Karpas-422 (cell line): Measurements from ENCODE around the gene CD164L2. TPM values are rescaled to one million over a fixed set of nuclear protein-coding genes. Genes with fewer than 3 reads are reported as not detected.

ENCODE experiments used
- DNase-seq: peaks from one replicate; pipeline ENCODE4 v3.0.0-alpha.2; 2015
- H2AFZ ChIP-seq: fragments of 200-600 bp; sonication (generic); 2 replicates; pipeline ENCODE4 v1.6.1; 2014; ENCODE audit warnings: antibody characterized with exemption, low read length, mixed read lengths
- H3K27ac ChIP-seq: fragments of 200-600 bp; sonication (generic); 2 replicates; pipeline ENCODE4 v1.5.1; 2014; ENCODE audit warnings: mild to moderate bottlenecking, low read length, moderate library complexity
- H3K27me3 ChIP-seq: fragments of 200-600 bp; sonication (generic); 2 replicates; pipeline ENCODE4 v1.6.1; 2014; ENCODE audit warnings: low read length, mixed read lengths
- H3K36me3 ChIP-seq: fragments of 200-600 bp; sonication (generic); 2 replicates; pipeline ENCODE4 v1.6.1; 2014; ENCODE audit warnings: low read length, mixed read lengths; ENCODE audit not compliant: insufficient read depth
- H3K4me1 ChIP-seq: fragments of 200-600 bp; sonication (generic); 2 replicates; pipeline ENCODE4 v1.6.1; 2014; ENCODE audit warnings: mild to moderate bottlenecking, low read length, mixed read lengths
- H3K4me2 ChIP-seq: fragments of 200-600 bp; sonication (generic); 2 replicates; pipeline ENCODE4 v1.6.1; 2014; ENCODE audit warnings: low read length, low read depth, mild to moderate bottlenecking; ENCODE audit not compliant: poor library complexity, severe bottlenecking
- H3K4me3 ChIP-seq: fragments of 200-600 bp; sonication (generic); 2 replicates; pipeline ENCODE4 v1.5.1; 2014; ENCODE audit warnings: mild to moderate bottlenecking, antibody characterized with exemption, low read length, mixed read lengths
- H3K79me2 ChIP-seq: fragments of 200-600 bp; sonication (generic); 2 replicates; pipeline ENCODE4 v1.6.1; 2014; ENCODE audit warnings: mild to moderate bottlenecking, low read length, mixed read lengths
- H3K9ac ChIP-seq: fragments of 200-600 bp; sonication (generic); 2 replicates; pipeline ENCODE4 v1.6.0; 2014; ENCODE audit warnings: low read length
- H3K9me2 ChIP-seq: fragments of 200-600 bp; sonication (generic), shearing (Covaris generic); replicated peaks from 2 replicates; pipeline ENCODE4 v1.6.0; 2014; ENCODE audit warnings: mild to moderate bottlenecking, low read length, moderate library complexity; ENCODE audit not compliant: insufficient read depth
- H3K9me3 ChIP-seq: fragments of 300-700, 200-600 bp; sonication (generic); 2 replicates; pipeline ENCODE4 v1.6.1; 2014; ENCODE audit warnings: low read length, mixed read lengths
- H4K20me1 ChIP-seq: fragments of 200-600 bp; sonication (generic); 2 replicates; pipeline ENCODE4 v1.6.1; 2014; ENCODE audit warnings: mild to moderate bottlenecking, antibody characterized with exemption, low read length, low read depth; ENCODE audit not compliant: insufficient read depth
- total RNA-seq: library from RNA; depleted of rRNA; stranded (reverse); fragments of >200 nt; shearing (Covaris generic); gene quantifications from 2 replicates; pipeline ENCODE4 v1.2.3, GENCODE V29; 2014; ENCODE audit warnings: low replicate concordance

CD164L2 gene
- total RNA-seq, 1 experiment from 2014 or later: 0.22 TPM

- no peak overlapping the region for H3K9ac ChIP-seq
- no peak for DNase-seq
These were observed 19.2 kb upstream of the CD164L2 start for GRCh38 chr1:27402349-27402754.

GRCh38 chr1:27400963-27401341 lies 17.8 kb upstream of the CD164L2 start:
- H3K36me3 ChIP-seq: no peaks in the 10 kb centered on the region
- no peak overlapping the region for H3K4me3 ChIP-seq
- H3K9ac ChIP-seq: no peak overlapping the region
- H3K4me2 ChIP-seq: no peak overlapping the region
- H4K20me1 ChIP-seq: no peaks in the 10 kb centered on the region
- H3K79me2 ChIP-seq: no peaks in the 10 kb centered on the region
- H3K4me1 ChIP-seq: peaks cover 19% of the 10 kb centered on the region
- no peaks in the 10 kb centered on the region for H3K27me3 ChIP-seq
- no peaks in the 10 kb centered on the region for H3K9me2 ChIP-seq
- no peaks in the 10 kb centered on the region for H3K9me3 ChIP-seq
- no peak overlapping the region for H2AFZ ChIP-seq
- DNase-seq: no peak
- H3K27ac ChIP-seq: no peak overlapping the region

More at GRCh38 chr1:27402349-27402754, 19.2 kb upstream of the CD164L2 start:
- H3K27me3 ChIP-seq: no peaks in the 10 kb centered on the region
- no peak overlapping the region for H3K27ac ChIP-seq
- H3K36me3 ChIP-seq: no peaks in the 10 kb centered on the region
- H3K4me3 ChIP-seq: no peak overlapping the region
- no peaks in the 10 kb centered on the region for H3K9me2 ChIP-seq
- no peak overlapping the region for H3K4me2 ChIP-seq
- H2AFZ ChIP-seq: no peak overlapping the region
- H3K79me2 ChIP-seq: no peaks in the 10 kb centered on the region
- H3K9me3 ChIP-seq: no peaks in the 10 kb centered on the region
- H4K20me1 ChIP-seq: no peaks in the 10 kb centered on the region
- peaks cover 24% of the 10 kb centered on the region for H3K4me1 ChIP-seq

GRCh38 chr1:27400082-27400962 lies 17.2 kb upstream of the CD164L2 start:
- no peak overlapping the region for H3K4me3 ChIP-seq
- no peaks in the 10 kb centered on the region for H3K79me2 ChIP-seq
- no peak overlapping the region for H3K27ac ChIP-seq
- H4K20me1 ChIP-seq: no peaks in the 10 kb centered on the region
- H3K36me3 ChIP-seq: no peaks in the 10 kb centered on the region
- H3K27me3 ChIP-seq: no peaks in the 10 kb centered on the region
- no peak overlapping the region for H3K4me2 ChIP-seq
- H2AFZ ChIP-seq: no peak overlapping the region
- no peaks in the 10 kb centered on the region for H3K9me2 ChIP-seq
- peaks cover 22% of the 10 kb centered on the region for H3K4me1 ChIP-seq
- no peak overlapping the region for H3K9ac ChIP-seq
- no peak for DNase-seq
- no peaks in the 10 kb centered on the region for H3K9me3 ChIP-seq

GRCh38 chr1:27399251-27400025 lies 16.3 kb upstream of the CD164L2 start:
- H3K9me3 ChIP-seq: no peaks in the 10 kb centered on the region
- H3K27ac ChIP-seq: no peak overlapping the region

GRCh38 chr1:27398405-27399149 lies 15.4 kb upstream of the CD164L2 start:
- no peaks in the 10 kb centered on the region for H3K27me3 ChIP-seq
- no peak overlapping the region for H3K9ac ChIP-seq
- no peaks in the 10 kb centered on the region for H3K36me3 ChIP-seq
- no peaks in the 10 kb centered on the region for H3K9me3 ChIP-seq
- H3K4me2 ChIP-seq: no peak overlapping the region
- peaks cover 18% of the 10 kb centered on the region for H3K4me1 ChIP-seq
- H3K9me2 ChIP-seq: no peaks in the 10 kb centered on the region
- no peak overlapping the region for H2AFZ ChIP-seq
- H4K20me1 ChIP-seq: no peaks in the 10 kb centered on the region
- no peaks in the 10 kb centered on the region for H3K79me2 ChIP-seq
- no peak for DNase-seq
- H3K4me3 ChIP-seq: no peak overlapping the region
- no peak overlapping the region for H3K27ac ChIP-seq

More at GRCh38 chr1:27399251-27400025, 16.3 kb upstream of the CD164L2 start:
- H3K36me3 ChIP-seq: no peaks in the 10 kb centered on the region
- H3K9ac ChIP-seq: no peak overlapping the region
- no peaks in the 10 kb centered on the region for H3K9me2 ChIP-seq
- H3K27me3 ChIP-seq: no peaks in the 10 kb centered on the region
- no peak overlapping the region for H2AFZ ChIP-seq
- no peak overlapping the region for H3K4me3 ChIP-seq
- H4K20me1 ChIP-seq: no peaks in the 10 kb centered on the region
- H3K4me2 ChIP-seq: no peak overlapping the region
- no peaks in the 10 kb centered on the region for H3K79me2 ChIP-seq
- H3K4me1 ChIP-seq: peaks cover 26% of the 10 kb centered on the region
- DNase-seq: no peak

- no peaks in the 10 kb centered on the region for H3K9me3 ChIP-seq
- peaks cover 5% of the 10 kb centered on the region; the same call in 1 of the 2 replicates for H3K79me2 ChIP-seq
- no peak overlapping the region for H3K9ac ChIP-seq
- H3K9me2 ChIP-seq: no peaks in the 10 kb centered on the region
- no peak for DNase-seq
- H3K36me3 ChIP-seq: no peaks in the 10 kb centered on the region
- H3K4me3 ChIP-seq: no peak overlapping the region
- peaks cover 16% of the 10 kb centered on the region for H3K4me1 ChIP-seq
- no peaks in the 10 kb centered on the region for H3K27me3 ChIP-seq
- H3K4me2 ChIP-seq: no peak overlapping the region
- H2AFZ ChIP-seq: no peak overlapping the region
- H4K20me1 ChIP-seq: no peaks in the 10 kb centered on the region
- no peak overlapping the region for H3K27ac ChIP-seq
These were observed 14.6 kb upstream of the CD164L2 start for GRCh38 chr1:27397749-27398148.

GRCh38 chr1:27397110-27397509 lies 14.0 kb upstream of the CD164L2 start:
- H3K9me2 ChIP-seq: no peaks in the 10 kb centered on the region
- no peak for DNase-seq
- no peak overlapping the region for H3K4me3 ChIP-seq
- H3K27me3 ChIP-seq: no peaks in the 10 kb centered on the region
- H3K4me1 ChIP-seq: peaks cover 17% of the 10 kb centered on the region
- H2AFZ ChIP-seq: no peak overlapping the region
- no peaks in the 10 kb centered on the region for H4K20me1 ChIP-seq
- H3K9ac ChIP-seq: no peak overlapping the region
- H3K4me2 ChIP-seq: no peak overlapping the region
- no peak overlapping the region for H3K27ac ChIP-seq
- H3K79me2 ChIP-seq: peaks cover 5% of the 10 kb centered on the region; the same call in 1 of the 2 replicates
- H3K36me3 ChIP-seq: no peaks in the 10 kb centered on the region
- no peaks in the 10 kb centered on the region for H3K9me3 ChIP-seq
